ENCODE results near the gene TSPAN31.

TSPAN31 gene

GRCh38 chr12:57732270-57732669, 12.6 kb upstream of the TSPAN31 start:
- no peak overlapping the region for H3K4me3 ChIP-seq
- no peak overlapping the region for H3K9ac ChIP-seq
- H3K36me3 ChIP-seq: peaks cover 62 to 96% (median 84%) of the 10 kb centered on the region in 11 experiments
- peaks cover 0 to 6% (median 3%) of the 10 kb centered on the region in 11 experiments; a peak in 13 of 22 replicates for H3K9me3 ChIP-seq (replicated peaks in 1 of 11)
- TF ChIP-seq Cebpa-rat (IDR thresholded peaks at IDR 0.05): no peak
- no peak overlapping the region for H3K27ac ChIP-seq
- no peaks in the 10 kb centered on the region for H3K27me3 ChIP-seq
- no peak overlapping the region for H3K4me2 ChIP-seq
- H4K20me1 ChIP-seq: peaks cover 0 to 70% (median 19%) of the 10 kb centered on the region in 11 experiments; a peak in 13 of 22 replicates
- 0 out of 20 replicates have a peak, but pooled peaks cover 0 to 5% (median 0%) of the 10 kb centered on the region in 10 experiments for H3K4me1 ChIP-seq

DNA sequence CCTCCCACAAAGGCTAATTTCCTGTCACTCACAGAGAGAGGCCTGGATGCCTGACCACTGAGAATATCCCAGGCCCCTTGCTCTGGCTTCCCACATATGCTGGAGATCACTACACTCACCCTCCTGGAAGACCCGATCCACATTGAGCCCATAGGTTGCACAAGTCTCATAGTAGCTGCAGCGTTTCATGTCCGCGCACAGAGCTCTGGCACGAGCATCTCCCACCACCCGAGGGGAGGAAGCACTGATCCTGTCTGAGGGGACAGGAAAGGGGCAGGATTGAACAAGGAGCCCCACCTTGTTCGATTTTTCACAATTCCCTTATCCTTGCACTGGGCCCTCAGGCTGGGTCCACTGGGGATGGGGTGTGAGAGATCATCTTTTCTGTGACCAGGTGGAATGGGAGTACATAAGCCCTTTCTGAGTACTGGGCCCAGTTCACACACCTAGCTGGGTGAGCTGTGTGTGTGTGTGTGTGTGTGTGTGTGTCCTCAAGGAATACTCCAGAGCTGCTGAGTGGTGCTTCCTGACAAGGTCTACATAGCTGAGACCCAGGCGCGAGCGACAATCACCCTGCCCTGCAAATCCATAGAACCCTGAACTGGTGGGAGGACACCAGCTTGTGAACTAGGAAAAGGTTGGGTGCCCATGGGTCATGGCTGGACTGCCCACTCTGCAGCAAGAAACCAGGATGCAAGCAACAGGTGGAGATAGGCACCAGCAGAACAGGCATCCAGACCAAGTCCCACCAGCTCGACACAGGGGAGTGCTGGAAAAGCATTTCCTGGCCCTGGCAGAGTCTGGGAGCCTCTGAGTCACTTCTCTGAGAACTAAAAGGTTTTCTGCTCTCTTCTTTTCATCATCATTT, 11.9 kb upstream of the TSPAN31 start:
- no peak for TF ChIP-seq Cebpa-rat (IDR thresholded peaks at IDR 0.05)
- H3K27ac ChIP-seq: no peak overlapping the region
- H3K4me3 ChIP-seq: no peak overlapping the region
- no peaks in the 10 kb centered on the region for H3K27me3 ChIP-seq
- H3K36me3 ChIP-seq: peaks cover 55 to 96% (median 84%) of the 10 kb centered on the region in 11 experiments
- no peaks in the 10 kb centered on the region for H3K9me3 ChIP-seq (replicated peaks in 1 of 11)
- peaks cover 0 to 75% (median 19%) of the 10 kb centered on the region in 11 experiments; a peak in 13 of 22 replicates for H4K20me1 ChIP-seq
- H3K4me1 ChIP-seq: 0 out of 20 replicates have a peak, but pooled peaks cover 0 to 5% (median 0%) of the 10 kb centered on the region in 10 experiments
- no peak overlapping the region for H3K9ac ChIP-seq
- no peak overlapping the region for H3K4me2 ChIP-seq

- peaks cover 0 to 70% (median 19%) of the 10 kb centered on the region in 11 experiments; a peak in 13 of 22 replicates for H4K20me1 ChIP-seq
- no peak overlapping the region for H3K4me2 ChIP-seq
- no peak overlapping the region for H3K4me3 ChIP-seq
- no peaks in the 10 kb centered on the region for H3K27me3 ChIP-seq
- peaks cover 54 to 89% (median 77%) of the 10 kb centered on the region in 11 experiments for H3K36me3 ChIP-seq
- H3K9ac ChIP-seq: no peak overlapping the region
- TF ChIP-seq Cebpa-rat (IDR thresholded peaks at IDR 0.05): no peak; a peak in 1 of 22 replicates
- H3K27ac ChIP-seq: no peak overlapping the region
- peaks cover 0 to 6% (median 0%) of the 10 kb centered on the region in 10 experiments; a peak in 7 of 20 replicates for H3K4me1 ChIP-seq
- H3K9me3 ChIP-seq (replicated peaks in 1 of 11): no peaks in the 10 kb centered on the region
Measured at GRCh38 chr12:57733928-57734327, 10.9 kb upstream of the TSPAN31 start.

GRCh38 chr12:57734591-57734990, 10.2 kb upstream of the TSPAN31 start:
- Histone ChIP-seq H3K4me1 (peaks cover 6 to 13% (median 6%) of the 10 kb centered on the region in 10 experiments), H3K27me3 (no peaks in the 10 kb centered on the region), H3K36me3 (peaks cover 51 to 87% (median 73%) of the 10 kb centered on the region in 11 experiments), H3K27ac (no peak overlapping the region), H3K9me3 (replicated peaks in 1 of 11) (no peaks in the 10 kb centered on the region), H3K4me2 (no peak overlapping the region), H3K9ac (no peak overlapping the region), H4K20me1 (peaks cover 0 to 76% (median 19%) of the 10 kb centered on the region in 11 experiments; a peak in 13 of 22 replicates), H3K4me3 (no peak overlapping the region)
- TF ChIP-seq Cebpa-rat (IDR thresholded peaks at IDR 0.05): no peak

GRCh38 chr12:57735198-57735855, 9.5 kb upstream of the TSPAN31 start:
- no peak overlapping the region for H3K4me3 ChIP-seq
- H3K9me3 ChIP-seq (replicated peaks in 1 of 11): no peaks in the 10 kb centered on the region
- no peak for TF ChIP-seq Cebpa-rat (IDR thresholded peaks at IDR 0.05)
- H3K4me1 ChIP-seq: peaks cover 13 to 20% (median 14%) of the 10 kb centered on the region in 10 experiments
- H3K27me3 ChIP-seq: no peaks in the 10 kb centered on the region
- no peak overlapping the region for H3K27ac ChIP-seq
- peaks cover 0 to 83% (median 19%) of the 10 kb centered on the region in 11 experiments; a peak in 13 of 22 replicates for H4K20me1 ChIP-seq
- no peak overlapping the region; a peak in 1 of 22 replicates for H3K9ac ChIP-seq
- peaks cover 44 to 80% (median 65%) of the 10 kb centered on the region in 11 experiments for H3K36me3 ChIP-seq
- H3K4me2 ChIP-seq: no peak overlapping the region

DNA sequence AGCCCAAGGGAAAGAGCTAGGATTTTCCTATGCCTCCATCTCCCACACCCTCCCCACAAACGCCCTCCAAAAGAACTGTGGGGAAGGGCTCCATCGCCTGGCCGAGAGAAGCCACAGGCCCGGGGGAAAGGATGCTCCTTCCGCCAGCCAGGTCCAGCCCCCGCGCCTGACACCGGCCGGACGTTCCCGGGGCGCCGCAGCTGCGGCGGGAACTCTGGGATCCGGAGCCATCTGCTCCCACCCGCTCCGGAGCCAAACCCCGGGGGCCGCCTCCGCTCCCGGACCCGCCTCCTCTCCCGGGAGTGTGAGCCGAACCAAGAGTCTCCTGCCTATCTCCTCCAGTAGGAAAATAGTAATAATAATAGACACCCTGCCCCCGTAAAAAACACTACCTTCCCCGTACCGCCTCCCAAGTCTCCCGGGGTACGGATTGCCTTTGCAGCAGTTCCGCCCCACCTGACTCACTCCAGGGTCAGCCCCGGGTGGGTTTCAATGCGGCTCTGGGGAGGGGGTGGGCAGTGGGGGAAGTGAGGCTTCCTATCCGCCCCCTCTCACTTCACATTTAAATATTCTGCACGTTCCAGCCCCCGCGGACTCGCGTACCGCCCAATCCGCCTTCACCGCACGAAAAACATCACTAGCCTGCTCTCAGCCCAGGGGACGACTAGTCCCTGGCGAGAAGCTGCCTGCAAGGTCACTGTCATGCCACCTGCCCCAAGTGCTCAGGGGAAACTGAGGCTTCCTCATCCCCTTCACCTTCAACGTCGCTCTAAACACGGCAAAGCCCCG, 8.7 kb upstream of the TSPAN31 start:
- H3K4me2 ChIP-seq: no peak overlapping the region
- no peak overlapping the region; a peak in 1 of 22 replicates for H3K27ac ChIP-seq
- H4K20me1 ChIP-seq: peaks cover 0 to 81% (median 19%) of the 10 kb centered on the region in 11 experiments; a peak in 13 of 22 replicates
- TF ChIP-seq Cebpa-rat (IDR thresholded peaks at IDR 0.05): no peak
- no peaks in the 10 kb centered on the region for H3K9me3 ChIP-seq (replicated peaks in 1 of 11)
- peaks cover 21 to 28% (median 22%) of the 10 kb centered on the region in 10 experiments for H3K4me1 ChIP-seq
- peaks cover 36 to 72% (median 57%) of the 10 kb centered on the region in 11 experiments for H3K36me3 ChIP-seq
- H3K9ac ChIP-seq: peak overlapping the region in 1 of 11 experiments; percentile 18; a peak in 1 of 22 replicates
- H3K4me3 ChIP-seq: no peak overlapping the region
- H3K27me3 ChIP-seq: no peaks in the 10 kb centered on the region

DNA sequence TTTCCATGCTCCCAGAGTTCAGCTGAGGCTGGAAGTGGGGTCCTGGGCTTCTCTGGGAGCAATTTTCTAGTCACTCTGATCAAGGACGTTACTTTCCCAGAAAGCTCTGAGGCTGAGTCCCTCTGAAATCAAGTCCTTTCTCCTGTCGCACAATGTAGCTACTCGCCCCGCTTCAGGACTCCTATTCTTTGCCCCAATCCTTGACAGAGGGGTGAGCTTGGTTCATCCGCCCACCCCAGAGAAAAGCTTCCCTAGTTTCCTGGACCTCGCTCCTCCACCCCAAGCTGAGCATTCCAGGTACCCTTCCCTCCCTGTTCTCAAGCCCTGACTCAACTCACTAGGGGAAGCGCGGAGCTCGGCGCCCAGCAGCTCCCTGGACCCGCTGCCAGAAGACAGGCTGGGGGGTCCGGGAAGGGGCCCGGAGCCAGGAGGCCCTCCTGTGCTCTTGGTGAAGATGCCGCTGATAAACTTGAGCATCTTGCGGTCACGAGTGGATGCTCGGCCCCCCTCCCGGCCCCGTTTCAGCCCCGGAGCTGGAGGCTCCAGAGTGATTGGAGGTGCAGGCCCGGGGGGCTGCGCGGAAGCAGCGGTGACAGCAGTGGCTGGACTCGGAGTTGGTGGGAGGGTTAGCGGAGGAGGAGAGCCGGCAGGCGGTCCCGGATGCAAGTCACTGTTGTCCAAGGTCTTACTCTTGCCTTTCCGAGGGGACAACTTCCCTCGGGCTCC, 7.9 kb upstream of the TSPAN31 start:
- no peak for TF ChIP-seq Cebpa-rat (IDR thresholded peaks at IDR 0.05)
- H3K36me3 ChIP-seq: peaks cover 29 to 64% (median 50%) of the 10 kb centered on the region in 11 experiments
- H3K4me1 ChIP-seq: peaks cover 29 to 36% (median 29%) of the 10 kb centered on the region in 10 experiments
- H3K9ac ChIP-seq: 0 out of 22 replicates have a peak overlapping the region, but pooled peaks of 1 of the 11 experiments have one; percentile 16
- H3K9me3 ChIP-seq (replicated peaks in 1 of 11): no peaks in the 10 kb centered on the region
- H3K27me3 ChIP-seq: no peaks in the 10 kb centered on the region
- H3K4me2 ChIP-seq: no peak overlapping the region
- no peak overlapping the region; a peak in 2 of 22 replicates for H3K27ac ChIP-seq
- H4K20me1 ChIP-seq: peaks cover 0 to 75% (median 19%) of the 10 kb centered on the region in 11 experiments; a peak in 13 of 22 replicates
- H3K4me3 ChIP-seq: no peak overlapping the region

Measured in BLaER1 treated with 17β-estradiol and CSF1 and Interleukin-3, amounts not matched to agents 10 nM and 100 nM (cell line).